Spleen (tissue), 7 donors: ENCODE data around the gene C3orf38.
"Not testable (repeated sequence)": the region's sequence is repeated elsewhere in the genome, so short reads cannot be mapped to it uniquely, and the experiment has no call there.

ENCODE experiments used
- POLR2A ChIP-seq, 3 donors: fragments of 450-650 bp; IDR thresholded peaks; one replicate each; pipeline ENCODE4 v1.5.1; 2017; ENCODE audit warnings: antibody characterized with exemption in 3 of 3, mild to moderate bottlenecking in 1 of 3
- POLR2AphosphoS5 ChIP-seq, 3 donors: sonication (generic); formaldehyde crosslinking; IDR thresholded peaks; one replicate each; pipeline ENCODE4 v1.5.1; 2017; ENCODE audit warnings: antibody characterized with exemption in 3 of 3
- TF ChIP-seq, protein P1 (sequence below), 11 experiments: fragments of 200-600 bp in 7 of 11; fragments of 450-650 bp in 4 of 11; sonication (generic) in 4 of 11; IDR thresholded peaks in 8 of 11; conservative IDR thresholded peaks in 3 of 11; 1 replicate in 7 of 11; 2 replicates in 4 of 11; pipeline versions ENCODE4 v1.4.0 to v1.8.0; 2016 to 2021; ENCODE audit warnings: antibody characterized with exemption in 11 of 11, inconsistent platforms in 4 of 11, mild to moderate bottlenecking in 1 of 11
- donor health status: DM: no; HTN: no; CAD: no; lungs with moderate emphysema.
- donor health status: DM: no; HTN: no; CAD: no.
- donor health status: DM: no; HTN: no; CAD: no.

- not testable (repeated sequence) for TF ChIP-seq POLR2A, POLR2AphosphoS5 (IDR thresholded peaks at IDR 0.05)
- TF ChIP-seq, protein P1, sequence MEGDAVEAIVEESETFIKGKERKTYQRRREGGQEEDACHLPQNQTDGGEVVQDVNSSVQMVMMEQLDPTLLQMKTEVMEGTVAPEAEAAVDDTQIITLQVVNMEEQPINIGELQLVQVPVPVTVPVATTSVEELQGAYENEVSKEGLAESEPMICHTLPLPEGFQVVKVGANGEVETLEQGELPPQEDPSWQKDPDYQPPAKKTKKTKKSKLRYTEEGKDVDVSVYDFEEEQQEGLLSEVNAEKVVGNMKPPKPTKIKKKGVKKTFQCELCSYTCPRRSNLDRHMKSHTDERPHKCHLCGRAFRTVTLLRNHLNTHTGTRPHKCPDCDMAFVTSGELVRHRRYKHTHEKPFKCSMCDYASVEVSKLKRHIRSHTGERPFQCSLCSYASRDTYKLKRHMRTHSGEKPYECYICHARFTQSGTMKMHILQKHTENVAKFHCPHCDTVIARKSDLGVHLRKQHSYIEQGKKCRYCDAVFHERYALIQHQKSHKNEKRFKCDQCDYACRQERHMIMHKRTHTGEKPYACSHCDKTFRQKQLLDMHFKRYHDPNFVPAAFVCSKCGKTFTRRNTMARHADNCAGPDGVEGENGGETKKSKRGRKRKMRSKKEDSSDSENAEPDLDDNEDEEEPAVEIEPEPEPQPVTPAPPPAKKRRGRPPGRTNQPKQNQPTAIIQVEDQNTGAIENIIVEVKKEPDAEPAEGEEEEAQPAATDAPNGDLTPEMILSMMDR (IDR thresholded peaks at IDR 0.05 in 8 of 11, conservative IDR thresholded peaks at IDR 0.05 in 3 of 11), result not testable (repeated sequence)
Observed at GRCh38 chr3:88118603-88119002, 31.2 kb upstream of the C3orf38 start.
